Neural progenitor cell (in vitro differentiated cells): ENCODE measurements around the gene TM4SF5. TPM values are rescaled to one million over a fixed set of nuclear protein-coding genes. Genes with fewer than 3 reads are reported as not detected.

Source experiments
- DNase-seq: peaks from one replicate; pipeline ENCODE4 v3.0.0-alpha.2; 2016; ENCODE audit warnings: low spot score
- H2AFZ ChIP-seq: fragments of 200-600 bp; sonication (generic); replicated peaks from 2 replicates; pipeline ENCODE4 v1.6.1; 2016; ENCODE audit warnings: antibody characterized with exemption
- H3F3A ChIP-seq: fragments of 200-600 bp; sonication (generic); 2 replicates; pipeline ENCODE4 v1.6.1; 2016; ENCODE audit warnings: antibody characterized with exemption, low read depth
- H3K27ac ChIP-seq: fragments of 200-600 bp; sonication (generic); 2 replicates; pipeline ENCODE4 v1.5.1; 2016; ENCODE audit warnings: mild to moderate bottlenecking
- H3K27me3 ChIP-seq: fragments of 200-600 bp; sonication (generic); 2 replicates; pipeline ENCODE4 v1.6.1; 2016; ENCODE audit warnings: mild to moderate bottlenecking, moderate library complexity
- H3K36me3 ChIP-seq: fragments of 200-600 bp; sonication (generic); 2 replicates; pipeline ENCODE4 v1.5.1; 2016
- H3K4me1 ChIP-seq: fragments of 200-600 bp; sonication (generic); 2 replicates; pipeline ENCODE4 v1.6.1; 2016; ENCODE audit warnings: mixed run types
- H3K4me2 ChIP-seq: fragments of 200-600 bp; sonication (generic); 2 replicates; pipeline ENCODE4 v1.6.1; 2016
- H3K4me3 ChIP-seq: fragments of 200-600 bp; sonication (generic); 2 replicates; pipeline ENCODE4 v1.5.1; 2016
- H3K79me2 ChIP-seq: fragments of 200-600 bp; sonication (generic); 2 replicates; pipeline ENCODE4 v1.6.1; 2016; ENCODE audit warnings: low read depth
- H3K9ac ChIP-seq: fragments of 200-600 bp; sonication (generic); 2 replicates; pipeline ENCODE4 v1.6.1; 2016
- H3K9me3 ChIP-seq: fragments of 200-600 bp; sonication (generic); 2 replicates; pipeline ENCODE4 v1.5.1; 2016; ENCODE audit warnings: low read depth
- H4K20me1 ChIP-seq: fragments of 200-600 bp; sonication (generic); 2 replicates; pipeline ENCODE4 v1.6.1; 2016; ENCODE audit warnings: low read depth
- H3K27ac Mint-ChIP-seq: 3 replicates; pipeline ENCODE4 v1.8.0; 2021; ENCODE audit warnings: mixed read lengths
- H3K27me3 Mint-ChIP-seq: 2 replicates; pipeline ENCODE4 v1.8.0; 2022; ENCODE audit warnings: low read depth, mild to moderate bottlenecking, inconsistent platforms, moderate library complexity, mixed read lengths; ENCODE audit not compliant: insufficient read depth
- H3K36me3 Mint-ChIP-seq: 3 replicates; pipeline ENCODE4 v1.8.0; 2021; ENCODE audit warnings: mixed read lengths
- H3K4me1 Mint-ChIP-seq: 3 replicates; pipeline ENCODE4 v1.8.0; 2021; ENCODE audit warnings: mixed read lengths
- H3K4me3 Mint-ChIP-seq: 3 replicates; pipeline ENCODE4 v1.8.0; 2021; ENCODE audit warnings: mild to moderate bottlenecking, moderate library complexity, mixed read lengths
- H3K9me3 Mint-ChIP-seq: 3 replicates; pipeline ENCODE4 v1.8.0; 2020; ENCODE audit warnings: mixed read lengths
- EZH2 ChIP-seq: fragments of 200-600 bp; sonication (generic); IDR thresholded peaks from 2 replicates; pipeline ENCODE4 v1.6.1; 2017; ENCODE audit warnings: antibody characterized with exemption, mild to moderate bottlenecking, moderate library complexity
- EZH2phosphoT487 ChIP-seq: fragments of 200-600 bp; sonication (generic); IDR thresholded peaks from 2 replicates; pipeline ENCODE4 v1.6.1; 2017; ENCODE audit warnings: antibody characterized with exemption
- total RNA-seq: library from RNA; depleted of rRNA; stranded (reverse); fragments of >200 nt; gene quantifications from 2 replicates; pipeline ENCODE4 v1.2.3, GENCODE V29; 2015; ENCODE audit warnings: low replicate concordance
- TF ChIP-seq, protein P1 (sequence below): fragments of 200-600 bp; sonication (generic); IDR thresholded peaks from 2 replicates; pipeline ENCODE4 v1.5.1; 2017; ENCODE audit warnings: antibody characterized with exemption, mild to moderate bottlenecking

The TM4SF5 gene
- total RNA-seq, 1 donor from 2014 or later: not detected

DNA sequence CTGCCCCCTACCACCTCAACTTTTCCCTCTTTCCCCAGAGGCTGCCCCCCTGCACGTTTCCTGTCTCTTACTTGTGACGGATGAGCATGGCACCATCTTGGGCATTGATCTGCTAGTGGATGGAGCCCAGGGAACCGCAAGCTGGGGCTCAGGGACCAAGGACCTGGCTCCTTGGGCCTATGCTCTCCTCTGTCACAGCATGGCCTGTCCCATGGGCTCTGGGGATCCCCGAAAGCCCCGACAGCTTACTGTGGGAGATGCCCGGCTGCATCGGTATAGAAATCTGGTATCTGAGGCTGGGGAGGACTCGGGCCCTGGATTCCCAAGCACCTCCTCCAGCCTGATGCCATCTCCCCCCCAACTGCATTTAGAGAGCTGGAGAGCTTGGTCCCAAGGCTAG lies 30.1 kb upstream of the TM4SF5 start:
- no peak overlapping the region for H3K4me3 Mint-ChIP-seq

DNA sequence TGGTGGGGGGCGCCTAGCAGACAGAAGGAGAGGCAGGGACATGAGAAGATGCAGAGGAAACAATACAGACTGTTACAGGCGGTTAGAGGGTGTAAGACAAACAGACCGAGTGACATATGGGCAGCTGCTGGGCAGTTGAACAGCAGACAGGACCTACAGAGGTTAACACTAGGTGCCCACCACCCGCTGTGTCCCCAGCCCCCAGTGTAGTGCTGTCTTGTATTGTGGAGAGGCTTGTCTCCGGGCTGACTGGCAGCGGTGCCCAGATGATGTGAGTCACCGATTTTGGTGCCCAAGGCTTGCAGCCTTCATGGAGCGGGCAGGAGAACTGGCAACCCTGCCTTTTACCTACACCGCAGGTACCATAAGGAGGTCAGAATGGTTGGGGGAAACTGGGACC lies 29.6 kb upstream of the TM4SF5 start:
- Mint-ChIP-seq H3K4me3 (no peak overlapping the region), H3K27ac (no peak overlapping the region), H3K4me1 (peaks cover 14% of the 10 kb centered on the region), H3K36me3 (no peaks in the 10 kb centered on the region), H3K9me3 (peaks cover 5% of the 10 kb centered on the region), H3K27me3 (peaks cover 67% of the 10 kb centered on the region)
- H4K20me1 ChIP-seq: peaks cover 6% of the 10 kb centered on the region
- no peaks in the 10 kb centered on the region for H3K9me3 ChIP-seq
- H3K4me1 ChIP-seq: peaks cover 7% of the 10 kb centered on the region
- H3F3A ChIP-seq: peaks cover 19% of the 10 kb centered on the region
- H3K9ac ChIP-seq: no peak overlapping the region
- H3K4me2 ChIP-seq: no peak overlapping the region
- no peaks in the 10 kb centered on the region for H3K79me2 ChIP-seq
- no peaks in the 10 kb centered on the region for H3K36me3 ChIP-seq
- TF ChIP-seq EZH2 (no peak), EZH2phosphoT487 (no peak)
- TF ChIP-seq, protein P1, sequence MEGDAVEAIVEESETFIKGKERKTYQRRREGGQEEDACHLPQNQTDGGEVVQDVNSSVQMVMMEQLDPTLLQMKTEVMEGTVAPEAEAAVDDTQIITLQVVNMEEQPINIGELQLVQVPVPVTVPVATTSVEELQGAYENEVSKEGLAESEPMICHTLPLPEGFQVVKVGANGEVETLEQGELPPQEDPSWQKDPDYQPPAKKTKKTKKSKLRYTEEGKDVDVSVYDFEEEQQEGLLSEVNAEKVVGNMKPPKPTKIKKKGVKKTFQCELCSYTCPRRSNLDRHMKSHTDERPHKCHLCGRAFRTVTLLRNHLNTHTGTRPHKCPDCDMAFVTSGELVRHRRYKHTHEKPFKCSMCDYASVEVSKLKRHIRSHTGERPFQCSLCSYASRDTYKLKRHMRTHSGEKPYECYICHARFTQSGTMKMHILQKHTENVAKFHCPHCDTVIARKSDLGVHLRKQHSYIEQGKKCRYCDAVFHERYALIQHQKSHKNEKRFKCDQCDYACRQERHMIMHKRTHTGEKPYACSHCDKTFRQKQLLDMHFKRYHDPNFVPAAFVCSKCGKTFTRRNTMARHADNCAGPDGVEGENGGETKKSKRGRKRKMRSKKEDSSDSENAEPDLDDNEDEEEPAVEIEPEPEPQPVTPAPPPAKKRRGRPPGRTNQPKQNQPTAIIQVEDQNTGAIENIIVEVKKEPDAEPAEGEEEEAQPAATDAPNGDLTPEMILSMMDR: no peak
- H3K4me3 ChIP-seq: no peak overlapping the region
- H3K27me3 ChIP-seq: peaks cover 97% of the 10 kb centered on the region
- no peak for DNase-seq
- no peak overlapping the region for H2AFZ ChIP-seq
- no peak overlapping the region for H3K27ac ChIP-seq

More for the DNA sequence above, 30.1 kb upstream of the TM4SF5 start:
- Histone ChIP-seq H3K9ac (no peak overlapping the region), H3K27ac (no peak overlapping the region), H3F3A (peaks cover 19% of the 10 kb centered on the region), H4K20me1 (peaks cover 6% of the 10 kb centered on the region), H3K9me3 (no peaks in the 10 kb centered on the region), H3K4me1 (peaks cover 7% of the 10 kb centered on the region), H3K79me2 (no peaks in the 10 kb centered on the region), H2AFZ (no peak overlapping the region), H3K27me3 (peaks cover 100% of the 10 kb centered on the region), H3K4me2 (no peak overlapping the region), H3K4me3 (no peak overlapping the region), H3K36me3 (no peaks in the 10 kb centered on the region)
- H3K27ac Mint-ChIP-seq: no peak overlapping the region
- DNase-seq: no peak
- TF ChIP-seq EZH2phosphoT487 (no peak), EZH2 (no peak)
- TF ChIP-seq, protein P1: no peak
- peaks cover 64% of the 10 kb centered on the region for H3K27me3 Mint-ChIP-seq
- H3K4me1 Mint-ChIP-seq: peaks cover 14% of the 10 kb centered on the region
- H3K9me3 Mint-ChIP-seq: peaks cover 3% of the 10 kb centered on the region
- no peaks in the 10 kb centered on the region for H3K36me3 Mint-ChIP-seq

DNA sequence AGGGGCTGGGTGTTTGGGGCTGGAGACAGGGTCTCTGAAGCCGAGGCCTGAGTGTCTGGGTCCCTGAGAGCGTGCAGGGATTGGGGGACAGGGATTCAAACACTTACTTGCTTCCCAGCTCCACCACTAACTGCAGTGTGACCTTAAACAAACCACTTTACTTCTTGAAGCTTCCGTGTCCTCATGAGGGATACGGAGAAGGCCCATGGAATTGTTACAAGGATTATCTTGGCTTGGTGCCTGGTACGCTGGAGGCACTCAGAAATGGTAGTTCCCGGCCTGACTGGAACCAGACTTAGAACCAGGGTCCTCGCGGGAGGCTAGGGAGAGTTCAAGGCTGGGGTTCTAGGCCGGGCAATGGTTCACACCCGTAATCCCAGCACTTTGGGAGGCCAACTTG lies 29.1 kb upstream of the TM4SF5 start:
- H3K4me1 ChIP-seq: peaks cover 7% of the 10 kb centered on the region
- H3K27me3 ChIP-seq: peaks cover 93% of the 10 kb centered on the region
- H3K79me2 ChIP-seq: no peaks in the 10 kb centered on the region
- H3K9ac ChIP-seq: no peak overlapping the region
- DNase-seq: no peak
- no peak overlapping the region for H2AFZ ChIP-seq
- Mint-ChIP-seq H3K9me3 (peaks cover 5% of the 10 kb centered on the region), H3K27ac (no peak overlapping the region), H3K27me3 (peaks cover 65% of the 10 kb centered on the region), H3K36me3 (no peaks in the 10 kb centered on the region), H3K4me1 (peaks cover 14% of the 10 kb centered on the region), H3K4me3 (peak overlapping the region; percentile 25)
- TF ChIP-seq, protein P1: no peak
- TF ChIP-seq EZH2phosphoT487 (no peak), EZH2 (no peak)
- peaks cover 6% of the 10 kb centered on the region for H4K20me1 ChIP-seq
- no peak overlapping the region for H3K4me3 ChIP-seq
- peaks cover 19% of the 10 kb centered on the region for H3F3A ChIP-seq
- no peak overlapping the region for H3K4me2 ChIP-seq
- no peaks in the 10 kb centered on the region for H3K9me3 ChIP-seq
- H3K36me3 ChIP-seq: no peaks in the 10 kb centered on the region
- H3K27ac ChIP-seq: no peak overlapping the region
